HG02973 (cell line): ENCODE results near the gene OR2AE1.
"Not testable (repeated sequence)": the region's sequence is repeated elsewhere in the genome, so short reads cannot be mapped to it uniquely, and the experiment has no call there.

ENCODE experiments used
- ATAC-seq: cut with Tn5 transposase; IDR thresholded peaks from one replicate; pipeline ENCODE4 v1.9.1; 2021; ENCODE audit warnings: moderate library complexity; ENCODE audit not compliant: unreplicated experiment

OR2AE1 gene, protein sequence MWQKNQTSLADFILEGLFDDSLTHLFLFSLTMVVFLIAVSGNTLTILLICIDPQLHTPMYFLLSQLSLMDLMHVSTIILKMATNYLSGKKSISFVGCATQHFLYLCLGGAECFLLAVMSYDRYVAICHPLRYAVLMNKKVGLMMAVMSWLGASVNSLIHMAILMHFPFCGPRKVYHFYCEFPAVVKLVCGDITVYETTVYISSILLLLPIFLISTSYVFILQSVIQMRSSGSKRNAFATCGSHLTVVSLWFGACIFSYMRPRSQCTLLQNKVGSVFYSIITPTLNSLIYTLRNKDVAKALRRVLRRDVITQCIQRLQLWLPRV

DNA sequence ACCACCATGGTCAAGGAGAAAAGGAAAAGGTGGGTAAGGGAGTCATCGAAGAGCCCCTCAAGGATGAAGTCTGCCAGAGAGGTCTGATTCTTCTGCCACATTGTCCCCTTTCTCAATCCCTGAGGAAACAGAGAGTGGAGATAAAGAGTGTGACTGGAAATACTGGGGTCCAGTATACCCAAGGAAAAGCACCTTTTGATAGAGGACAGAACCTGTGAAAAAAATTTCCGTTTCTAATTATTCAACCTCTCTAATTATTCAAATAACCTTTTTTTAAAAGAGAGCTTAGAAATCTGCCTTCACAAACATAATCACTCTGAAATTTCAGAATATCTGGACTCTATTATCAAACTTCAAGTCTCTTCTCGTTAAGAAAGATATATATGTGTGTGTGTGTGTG, at the start of gene OR2AE1:
Gene OR2AE1 (minus strand): TSS at position 101 of the 400 bp plus-strand sequence. CDS start 0 bp downstream, at position 101.
- ATAC-seq: no peak

DNA sequence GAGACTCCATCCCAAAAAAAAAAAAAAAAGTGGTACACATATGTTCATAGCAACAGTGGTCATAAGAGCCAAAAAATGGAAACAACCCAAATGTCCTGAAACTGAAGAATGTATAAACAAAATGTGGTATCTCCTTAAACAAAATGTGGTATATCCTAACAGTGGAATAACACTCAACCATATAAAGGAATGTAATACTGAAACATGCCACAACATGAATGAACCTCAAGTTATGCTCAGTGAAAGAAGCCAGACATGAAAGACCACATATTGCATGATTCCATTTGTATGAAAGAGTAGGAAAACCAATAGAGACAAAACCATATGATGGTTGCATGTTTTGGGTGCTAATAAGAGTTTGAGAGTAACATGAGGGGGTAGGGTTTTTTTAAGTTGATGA, 49.5 kb upstream of the OR2AE1 start:
- no peak for ATAC-seq

DNA sequence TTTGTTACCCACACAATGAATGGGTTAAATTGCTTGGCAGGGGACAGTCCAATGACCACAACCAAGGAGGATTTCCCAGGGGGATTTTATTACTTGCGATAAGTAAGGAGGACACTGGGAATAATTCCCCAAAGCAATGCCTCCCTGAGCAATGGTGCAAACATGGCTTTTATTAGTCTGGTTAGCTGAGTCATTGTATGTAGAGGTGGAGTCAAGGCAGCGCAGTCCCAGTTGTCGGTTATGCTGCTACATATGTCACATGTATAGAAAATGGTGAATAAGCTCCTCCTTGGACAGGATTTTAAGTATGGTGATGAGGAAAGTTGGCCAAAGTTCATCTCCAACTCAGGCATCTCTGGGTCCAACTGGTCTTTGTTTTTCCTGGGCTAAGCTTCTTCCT, 46.4 kb upstream of the OR2AE1 start:
- no peak for ATAC-seq

DNA sequence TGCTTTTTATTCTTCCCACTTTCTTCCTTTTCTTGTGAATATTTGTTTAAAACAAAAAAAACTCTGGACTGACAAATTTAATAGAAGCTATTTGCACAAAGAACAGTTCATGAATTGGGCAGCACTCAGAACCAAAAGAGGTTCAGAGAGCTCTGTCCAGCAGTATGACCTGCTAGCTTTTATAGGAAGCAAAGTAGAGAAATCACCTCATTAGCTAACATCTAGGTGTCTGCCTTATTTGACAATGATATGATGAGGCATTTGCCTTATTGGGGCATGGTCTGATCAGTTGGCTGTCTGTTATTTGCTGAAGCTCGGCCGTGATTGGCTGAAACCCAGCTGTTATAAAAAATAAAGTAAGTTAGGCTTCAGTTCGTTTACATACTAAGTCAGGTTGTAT, 43.3 kb upstream of the OR2AE1 start:
- ATAC-seq: no peak

DNA sequence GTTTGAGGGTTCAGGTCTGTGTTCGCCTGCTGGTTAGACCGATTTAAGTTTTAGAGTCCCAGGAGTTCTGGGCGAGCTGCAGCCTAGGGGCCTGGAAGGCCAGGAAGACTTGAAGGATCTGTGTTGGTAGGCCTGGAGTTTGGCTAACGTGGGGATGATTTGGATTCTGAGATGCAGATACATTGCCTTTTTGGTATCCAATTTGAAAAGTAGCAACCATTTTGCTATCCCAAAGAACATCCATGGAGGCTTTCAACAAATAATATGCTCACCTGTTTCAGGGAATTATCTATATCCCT, 42.9 kb upstream of the OR2AE1 start:
- ATAC-seq: no peak

DNA sequence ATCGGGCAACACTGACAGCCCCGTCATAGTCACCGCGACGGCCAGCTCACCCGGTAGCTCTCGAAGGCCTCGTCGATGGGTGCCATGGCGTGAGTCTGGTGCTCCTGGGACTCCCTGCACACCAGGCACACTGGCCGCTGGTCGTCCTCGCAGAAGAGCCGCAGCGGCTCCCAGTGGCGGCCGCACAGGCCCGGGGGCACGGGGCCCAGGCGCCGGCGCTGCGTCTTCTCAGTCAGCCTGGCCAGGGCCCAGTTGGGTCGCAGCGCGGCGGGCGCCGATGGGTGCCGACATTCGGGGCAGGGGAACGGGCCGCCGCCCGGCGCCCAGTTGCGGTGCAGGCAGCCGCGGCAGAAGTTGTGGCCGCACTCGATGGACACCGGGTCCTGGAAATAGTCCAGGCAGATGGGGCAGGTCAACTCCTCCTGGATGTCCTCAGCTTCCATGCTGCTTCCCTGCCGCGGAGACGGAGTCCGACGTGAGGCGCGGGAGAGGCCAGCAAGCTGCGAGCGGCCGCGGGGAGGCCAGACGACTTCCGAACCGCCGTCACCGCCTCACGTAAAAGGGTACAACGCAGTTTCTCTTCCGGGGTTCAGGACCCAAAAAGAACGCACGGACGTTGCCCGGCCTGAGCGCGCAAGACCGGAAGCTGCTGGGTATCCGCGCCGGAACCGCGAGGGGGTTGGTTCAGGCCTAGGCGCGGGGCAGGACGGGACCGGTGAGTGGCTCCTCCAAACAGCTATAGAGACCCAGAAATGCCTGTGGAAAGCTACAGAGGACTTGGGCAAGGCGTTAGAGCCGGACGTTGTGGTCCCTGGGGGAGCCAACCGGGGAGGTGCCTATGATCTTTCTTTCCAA, 42.4 kb upstream of the OR2AE1 start, which contains the start of gene TRIM4:
Gene TRIM4 (minus strand): TSS at position 572 of the 855 bp plus-strand sequence. CDS start 129 bp downstream, at position 443.
- ATAC-seq: peak; percentile 92

DNA sequence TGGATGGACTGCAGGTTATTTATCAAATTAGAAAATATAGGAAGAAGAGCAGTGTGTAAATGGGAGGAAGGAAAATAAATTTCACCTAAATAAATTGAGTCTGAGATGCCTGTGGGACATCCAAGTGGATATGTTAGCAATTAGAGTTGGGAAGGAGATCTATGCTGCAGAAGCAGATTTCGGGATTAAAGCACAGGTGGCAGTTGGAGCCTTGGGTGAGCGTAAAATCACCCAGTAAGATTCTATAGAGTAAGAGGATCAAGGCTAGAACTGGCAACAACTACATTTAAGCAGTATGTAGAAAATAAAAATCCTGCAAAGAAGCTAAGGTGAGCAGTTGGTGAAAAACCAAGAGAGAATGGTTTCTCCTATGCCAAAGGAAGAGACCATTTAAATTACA, 34.1 kb upstream of the OR2AE1 start:
- no peak for ATAC-seq

DNA sequence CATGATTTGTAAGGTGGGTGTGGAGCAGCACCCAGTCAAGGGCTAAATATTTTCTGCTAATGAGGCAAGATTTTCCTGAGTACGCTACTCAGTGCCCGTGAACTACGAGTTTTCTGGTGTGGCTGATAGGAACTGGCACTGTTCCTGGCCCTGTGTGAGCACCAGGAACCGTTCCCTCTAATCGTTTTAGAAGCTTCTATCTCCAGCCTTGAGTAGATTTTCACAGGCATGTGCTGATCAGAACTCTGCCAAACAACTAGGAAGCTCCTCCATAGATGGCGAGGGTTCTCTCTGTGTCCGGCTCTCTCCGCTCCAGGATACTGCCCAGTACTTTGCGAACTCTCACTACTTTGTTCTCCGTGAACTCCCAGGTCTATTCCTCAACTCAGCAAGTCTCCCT, 24.7 kb upstream of the OR2AE1 start:
- ATAC-seq: no peak

DNA sequence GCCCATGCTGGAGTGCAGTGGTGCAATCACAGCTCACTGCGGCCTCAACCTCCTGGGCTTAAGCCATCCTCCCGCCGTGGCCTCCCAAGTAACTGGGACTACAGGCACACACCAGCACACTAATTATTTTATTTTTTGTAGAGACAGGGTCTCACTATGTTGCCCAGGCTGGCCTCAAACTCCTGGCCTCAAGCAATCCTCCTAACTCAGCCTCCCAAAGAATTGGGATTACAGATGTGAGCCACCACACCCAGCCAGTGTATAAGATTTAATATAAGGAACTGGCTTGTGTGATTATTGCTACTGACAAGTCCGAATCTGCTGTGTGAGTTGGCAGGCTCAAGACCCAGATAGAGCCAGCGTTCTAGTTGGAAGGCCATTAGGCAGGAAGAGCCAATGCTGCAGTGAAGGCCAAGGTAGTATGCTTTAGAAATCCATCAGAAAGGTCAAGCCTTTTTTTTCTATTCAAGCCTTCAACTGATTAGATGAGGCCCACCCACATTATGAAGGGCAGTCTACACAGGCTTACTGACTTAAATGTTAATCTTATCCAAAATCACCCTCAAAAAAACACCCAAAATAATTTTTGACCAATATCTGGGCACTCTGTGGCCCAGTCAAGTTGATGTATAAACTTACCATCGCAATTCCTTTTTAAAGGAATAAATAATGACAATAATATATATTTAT, 23.1 kb upstream of the OR2AE1 start:
- ATAC-seq: no peak

DNA sequence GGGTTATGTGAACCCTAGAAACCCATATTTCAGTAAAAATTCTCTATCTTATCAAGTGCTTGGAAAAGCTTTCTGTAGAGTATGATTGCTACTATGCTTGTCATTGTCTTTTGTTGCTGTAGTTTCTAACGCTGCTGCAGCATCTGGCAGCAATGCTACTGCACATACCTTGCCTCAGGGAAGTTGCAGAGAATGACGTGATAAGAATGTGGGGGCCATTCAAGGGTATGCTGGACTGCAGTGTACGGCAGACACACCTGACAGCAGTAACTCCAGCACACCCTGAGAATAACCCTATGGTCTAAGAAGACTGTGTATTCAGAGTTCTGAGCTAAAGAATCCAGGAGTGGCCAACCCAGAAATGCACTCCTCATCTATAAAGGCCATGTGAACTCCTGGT, 22.0 kb upstream of the OR2AE1 start:
- ATAC-seq: no peak

DNA sequence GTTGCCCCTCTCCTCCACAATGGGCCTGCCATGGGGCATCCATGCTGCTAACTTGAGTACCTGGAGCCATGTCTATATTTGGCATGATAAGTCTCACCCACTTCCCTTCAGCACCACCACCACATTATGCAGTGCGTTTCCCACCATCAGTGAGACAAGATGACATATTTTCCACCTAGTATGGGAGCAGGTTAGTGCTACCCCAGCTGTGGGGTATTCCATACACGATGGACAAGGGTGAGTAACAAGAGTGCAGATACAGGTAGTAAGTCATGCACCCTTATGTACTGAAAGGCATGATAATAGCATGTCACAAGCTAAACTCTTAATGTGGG, 21.2 kb upstream of the OR2AE1 start:
- ATAC-seq: no peak

DNA sequence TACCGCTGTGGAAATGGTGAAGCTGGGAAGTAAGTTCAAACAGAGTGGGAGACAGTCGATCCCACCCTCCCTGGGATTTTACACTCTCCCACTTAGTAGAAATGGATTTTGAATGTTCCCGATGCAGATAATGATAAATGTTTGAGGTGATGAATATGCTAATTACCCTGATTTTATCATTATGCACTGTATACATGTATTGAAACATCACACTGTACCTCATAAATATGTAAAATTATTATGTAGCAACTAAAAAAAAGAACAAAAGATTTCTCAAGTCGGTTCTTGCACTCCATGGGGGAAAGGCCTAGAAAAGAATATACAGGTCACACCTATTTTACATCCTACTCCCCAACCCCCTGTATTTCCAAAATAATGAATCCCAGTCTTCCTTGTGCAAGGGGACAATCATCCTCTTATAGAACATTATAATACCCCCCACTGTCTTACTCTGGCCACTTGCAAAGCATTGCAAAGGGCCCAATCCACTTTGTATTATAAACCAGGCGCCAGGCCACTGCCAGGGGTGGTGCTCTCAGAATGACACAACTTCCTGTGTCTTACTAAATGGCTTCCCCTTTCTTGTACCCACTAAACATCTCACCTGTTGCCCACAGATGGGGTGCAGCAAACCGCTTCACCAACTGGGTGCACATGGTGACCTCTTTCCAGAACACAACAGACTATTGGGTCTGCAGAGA, 20.6 kb upstream of the OR2AE1 start:
- no peak for ATAC-seq

DNA sequence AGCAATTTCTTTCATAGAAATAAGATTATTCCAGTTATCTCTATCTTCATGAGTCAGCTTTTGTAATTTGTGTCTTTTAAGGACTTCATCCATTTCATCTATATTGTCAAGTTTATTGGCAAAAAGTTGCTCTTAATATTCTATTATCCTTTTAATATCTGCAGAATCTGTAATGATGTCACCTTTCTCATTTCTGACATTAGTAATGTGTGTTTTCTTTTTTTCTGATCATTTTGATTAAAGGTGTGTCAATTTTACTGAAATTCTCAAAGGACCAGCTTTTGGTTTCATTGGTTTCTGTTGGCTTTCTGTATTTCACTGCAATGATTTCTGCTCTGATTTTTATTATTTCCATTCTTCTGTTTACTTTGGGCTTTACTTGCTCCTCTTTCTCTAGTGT, 17.9 kb upstream of the OR2AE1 start:
- no peak for ATAC-seq

DNA sequence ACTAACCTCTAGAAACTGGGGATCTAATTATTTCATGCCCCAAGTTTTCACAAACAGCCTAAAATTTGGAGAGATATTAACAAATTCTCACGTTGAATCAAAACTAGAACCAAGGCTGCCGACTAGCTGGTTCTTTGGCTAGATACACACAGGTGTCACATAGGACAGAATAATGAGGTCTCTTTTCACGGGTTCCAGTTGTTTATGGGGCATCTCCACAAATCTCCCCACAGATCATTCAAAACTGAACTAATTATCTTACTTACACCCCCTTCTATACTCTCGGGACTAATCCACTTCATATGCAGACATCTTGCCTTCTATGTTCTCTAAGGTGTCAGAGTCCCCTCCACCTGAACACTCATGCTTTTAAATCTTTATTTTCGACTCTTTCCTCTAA, 16.4 kb upstream of the OR2AE1 start:
- no peak for ATAC-seq

DNA sequence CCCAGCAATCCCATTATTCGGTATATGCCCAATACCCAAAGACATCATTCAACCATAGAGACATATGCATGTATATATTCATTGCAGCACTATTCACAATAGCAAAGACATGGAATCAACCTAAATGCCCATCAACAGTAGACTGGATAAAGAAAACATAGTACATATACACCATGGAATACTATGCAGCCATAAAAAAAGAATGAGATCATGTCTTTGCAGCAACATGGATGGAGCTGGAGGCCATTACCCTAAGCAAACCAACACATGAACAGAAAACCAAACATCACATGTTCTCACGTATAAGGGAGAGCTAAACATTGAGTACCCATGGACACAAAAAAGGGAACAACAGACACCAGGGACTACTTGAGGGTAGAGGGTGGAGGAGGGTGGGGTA, 13.5 kb upstream of the OR2AE1 start:
- ATAC-seq: not testable (repeated sequence)

DNA sequence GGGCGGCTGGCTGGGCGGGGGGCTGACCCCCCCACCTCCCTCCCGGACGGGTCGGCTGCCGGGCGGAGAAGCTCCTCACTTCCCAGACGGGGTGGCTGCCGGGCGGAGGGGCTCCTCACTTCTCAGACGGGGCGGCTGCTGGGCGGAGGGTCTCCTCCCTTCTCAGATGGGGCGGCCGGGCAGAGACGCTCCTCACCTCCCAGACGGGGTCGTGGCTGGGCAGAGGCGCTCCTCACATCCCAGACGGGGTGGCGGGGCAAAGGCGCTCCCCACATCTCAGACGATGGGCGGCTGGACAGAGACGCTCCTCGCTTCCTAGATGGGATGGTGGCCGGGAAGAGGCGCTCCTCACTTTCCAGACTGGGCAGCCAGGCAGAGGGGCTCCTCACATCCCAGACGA, 11.5 kb upstream of the OR2AE1 start:
- not testable (repeated sequence) for ATAC-seq

DNA sequence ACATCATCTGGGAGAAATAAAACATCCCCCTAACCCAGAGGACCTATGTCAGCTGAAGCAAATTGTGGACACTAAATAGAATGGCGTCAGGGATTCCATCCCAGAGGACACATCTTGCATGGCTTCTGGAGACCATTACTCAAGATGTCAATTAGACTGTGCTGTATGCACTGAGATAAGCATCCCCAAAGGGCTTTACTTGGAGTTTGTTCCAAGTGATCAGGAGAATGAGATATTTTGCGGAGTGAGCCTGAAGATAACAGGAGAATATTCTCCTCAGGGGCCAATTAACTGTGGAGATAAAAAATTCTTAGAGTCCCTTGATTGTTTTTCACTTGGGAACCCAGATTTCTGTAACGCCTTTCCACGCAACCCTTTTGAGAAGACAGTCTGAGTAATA, 4.5 kb upstream of the OR2AE1 start:
- no peak for ATAC-seq

DNA sequence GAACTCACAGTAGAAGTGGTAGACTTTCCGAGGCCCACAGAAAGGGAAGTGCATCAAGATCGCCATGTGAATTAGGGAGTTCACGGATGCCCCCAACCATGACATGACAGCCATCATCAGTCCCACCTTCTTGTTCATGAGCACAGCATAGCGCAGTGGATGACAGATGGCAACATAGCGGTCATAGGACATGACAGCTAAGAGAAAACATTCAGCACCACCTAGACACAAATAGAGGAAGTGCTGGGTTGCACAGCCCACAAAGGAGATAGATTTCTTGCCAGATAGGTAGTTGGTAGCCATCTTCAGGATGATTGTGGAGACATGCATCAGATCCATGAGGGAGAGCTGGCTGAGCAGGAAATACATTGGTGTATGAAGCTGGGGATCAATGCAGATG, 342 bp downstream of the OR2AE1 start:
- no peak for ATAC-seq

DNA sequence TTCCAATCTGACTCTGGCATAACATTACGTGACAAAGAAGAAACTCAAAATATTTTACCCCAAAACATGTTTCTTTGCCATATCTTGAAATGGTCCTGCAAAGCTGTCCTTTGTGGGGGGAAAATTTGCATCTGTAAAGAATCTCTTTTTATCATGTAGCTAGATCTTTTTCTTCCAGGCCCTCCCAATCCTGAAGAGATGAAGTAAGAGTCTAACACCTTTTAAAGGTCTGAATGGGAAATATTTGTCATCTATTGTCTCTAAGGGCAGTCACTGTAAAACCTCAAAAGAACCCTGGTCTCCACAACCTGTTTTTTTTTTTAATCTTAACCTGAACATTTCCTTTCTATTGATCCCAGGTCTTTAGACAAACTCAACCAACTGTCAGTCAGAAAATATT, 8.6 kb downstream of the OR2AE1 start:
- ATAC-seq: no peak

DNA sequence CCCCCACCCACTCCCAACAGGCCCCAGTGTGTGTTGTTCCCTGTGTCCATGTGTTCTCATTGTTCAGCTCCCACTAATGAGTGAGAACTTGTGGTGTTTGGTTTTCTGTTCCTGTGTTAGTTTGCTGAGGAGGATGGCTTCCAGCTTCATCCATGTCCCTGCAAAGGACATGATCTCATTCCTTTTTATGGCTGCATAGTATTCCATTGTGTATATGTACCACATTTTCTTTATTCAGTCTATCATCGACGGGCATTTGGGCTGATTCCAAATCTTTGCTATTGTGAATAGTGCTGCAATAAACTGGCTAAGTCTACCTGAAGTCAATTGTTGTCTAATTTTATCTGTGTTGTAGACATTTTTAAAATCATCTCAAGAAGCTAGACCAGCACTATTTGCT, 9.4 kb downstream of the OR2AE1 start:
- ATAC-seq: not testable (repeated sequence)

DNA sequence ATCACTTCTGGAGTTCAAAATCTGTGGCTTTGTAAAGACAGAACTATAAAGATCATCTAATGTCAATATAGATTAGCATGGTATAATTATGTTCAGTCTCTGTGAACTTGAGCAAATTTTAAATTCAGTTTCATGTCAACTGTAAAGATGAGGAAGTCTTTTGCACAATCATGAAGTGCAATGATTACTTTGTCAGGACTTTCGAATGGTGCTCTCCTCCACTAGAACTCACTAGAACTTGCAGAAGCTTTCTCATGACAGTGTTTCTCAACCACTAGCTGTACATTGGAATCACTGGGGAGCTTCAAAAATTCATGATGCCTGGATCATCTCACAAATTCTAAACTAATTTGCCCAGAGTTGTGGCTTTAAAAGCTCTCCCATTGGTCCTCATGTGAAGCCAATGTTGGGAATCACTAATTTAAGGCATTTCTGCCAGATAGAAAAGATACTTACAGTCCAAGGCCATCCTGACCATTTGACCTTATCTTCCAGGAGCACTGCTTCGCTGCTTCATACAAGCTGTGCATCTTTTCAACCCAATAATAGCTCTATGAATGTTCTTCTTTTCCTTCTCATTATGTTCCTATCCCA, 12.9 kb downstream of the OR2AE1 start:
- ATAC-seq: no peak
